GM12878 (cell line): ENCODE results near the gene FAM110A. TPM values are rescaled to one million over a fixed set of nuclear protein-coding genes. Genes with fewer than 3 reads are reported as not detected.

Experiments
- ATAC-seq: fragments of 200-7000 bp; cut with Tn5 transposase; 3 replicates; pipeline ENCODE4 v1.9.1; 2020; ENCODE audit warnings: mild to moderate bottlenecking, moderate library complexity
- BruUV-seq: library from RNA; stranded (reverse); fragments of 400-500 nt; replicated peaks from 2 replicates; lab custom pipeline; 2021; lab: Mats Ljungman, UMichigan
- CTCF ChIA-PET: fragments of 300-600 bp; sonication (Branson Sonifier 250); formaldehyde crosslinking; extraction: SDS; loops from one replicate; lab custom pipeline; 2021; ENCODE audit warnings: inconsistent platforms; lab: Yijun Ruan, JAX
- POLR2A ChIA-PET: fragments of 350-600 bp; formaldehyde crosslinking; extraction: SDS; loops from one replicate; lab custom pipeline; 2021; ENCODE audit warnings: inconsistent platforms; lab: Charles Lee
- RAD21 ChIA-PET: fragments of 300-600 bp; sonication (Branson Sonifier 250); formaldehyde crosslinking; loops from one replicate; lab custom pipeline; 2023; ENCODE audit warnings: antibody characterized with exemption; ENCODE audit not compliant: unreplicated experiment; lab: Charles Lee
- SMC1A ChIA-PET: fragments of 300-600 bp; sonication (Branson Sonifier 250); formaldehyde crosslinking; loops from one replicate; lab custom pipeline; 2023; ENCODE audit not compliant: unreplicated experiment, uncharacterized antibody; lab: Charles Lee
- DNase-seq: peaks from one replicate; pipeline ENCODE4 v3.0.0-alpha.2; 2011; ENCODE audit warnings: low read depth, low spot score
- FAIRE-seq: peaks from 3 replicates; lab custom pipeline; 2011; peaks lifted over from hg19 to GRCh38; lab: Jason Lieb, UNC
- H2AFZ ChIP-seq: 2 replicates; pipeline ENCODE4 v1.6.0; 2011; ENCODE audit warnings: low read depth, low read length, control low read depth; ENCODE audit not compliant: control insufficient read depth
- H3K27ac ChIP-seq: 2 replicates; pipeline ENCODE4 v1.5.1; 2011; ENCODE audit warnings: control low read depth; ENCODE audit not compliant: control insufficient read depth, insufficient read depth
- H3K27me3 ChIP-seq, 2 experiments: replicated peaks in 1 of 2; 2 replicates each; pipeline versions ENCODE4 v1.6.0 to v1.6.1; 2011; ENCODE audit warnings: low read length in 1 of 2; ENCODE audit not compliant: control insufficient read depth in 2 of 2, insufficient read depth in 2 of 2
- H3K36me3 ChIP-seq, 2 experiments: 2 replicates each; pipeline ENCODE4 v1.5.1; 2011; ENCODE audit warnings: low read length in 1 of 2; ENCODE audit not compliant: control insufficient read depth in 2 of 2, insufficient read depth in 2 of 2
- H3K4me1 ChIP-seq: 2 replicates; pipeline ENCODE4 v1.6.1; 2011; ENCODE audit warnings: mild to moderate bottlenecking, low read length, moderate library complexity, mixed read lengths; ENCODE audit not compliant: control insufficient read depth, insufficient read depth
- H3K4me2 ChIP-seq: 2 replicates; pipeline ENCODE4 v1.6.0; 2011; ENCODE audit warnings: control low read depth; ENCODE audit not compliant: control insufficient read depth, insufficient read depth
- H3K4me3 ChIP-seq: fragments of 200-600 bp; sonication (generic); 2 replicates; pipeline ENCODE4 v1.5.1; 2016
- H3K79me2 ChIP-seq: 2 replicates; pipeline ENCODE4 v1.6.0; 2011; ENCODE audit warnings: low read length; ENCODE audit not compliant: control insufficient read depth, insufficient read depth
- H3K9ac ChIP-seq: 2 replicates; pipeline ENCODE4 v1.8.0; 2011; ENCODE audit warnings: low read length, control low read depth, mixed read lengths; ENCODE audit not compliant: control insufficient read depth, insufficient read depth
- H3K9me3 ChIP-seq: replicated peaks from 3 replicates; pipeline ENCODE4 v1.5.1; 2011; ENCODE audit warnings: mild to moderate bottlenecking, low read length; ENCODE audit not compliant: control insufficient read depth, insufficient read depth
- H4K20me1 ChIP-seq: 2 replicates; pipeline ENCODE4 v1.6.0; 2011; ENCODE audit not compliant: control insufficient read depth, insufficient read depth
- ATF3 ChIP-seq: IDR thresholded peaks from 2 replicates; pipeline ENCODE4 v1.6.1; 2011; ENCODE audit warnings: low read depth, mild to moderate bottlenecking, low read length, moderate library complexity, borderline replicate concordance; ENCODE audit errors: extremely low read depth
- BRCA1 ChIP-seq: IDR thresholded peaks from 2 replicates; pipeline ENCODE4 v1.6.1; 2011; ENCODE audit warnings: low read depth, low read length, improper control_type of control experiment
- CEBPB ChIP-seq, 2 experiments: fragments of 150-350 bp in 1 of 2; IDR thresholded peaks; 2 replicates each; pipeline ENCODE4 v1.6.1; 2012 to 2014; ENCODE audit warnings: low read depth in 2 of 2, low read length in 2 of 2, borderline replicate concordance in 1 of 2, inconsistent platforms in 1 of 2
- EZH2 ChIP-seq: IDR thresholded peaks from 2 replicates; pipeline ENCODE4 v1.6.1; 2012; ENCODE audit warnings: low read depth, mild to moderate bottlenecking, control low read depth, inconsistent platforms, low read length, borderline replicate concordance; ENCODE audit not compliant: control insufficient read depth
- KDM1A ChIP-seq: fragments of 200-600 bp; sonication (generic); IDR thresholded peaks from 2 replicates; pipeline ENCODE4 v1.6.1; 2016; ENCODE audit warnings: borderline replicate concordance
- NFYA ChIP-seq: IDR thresholded peaks from 2 replicates; pipeline ENCODE4 v1.6.1; 2011; ENCODE audit warnings: low read depth, mild to moderate bottlenecking, low read length, improper control_type of control experiment, borderline replicate concordance
- NR2C2 ChIP-seq: IDR thresholded peaks from 2 replicates; pipeline ENCODE4 v1.6.1; 2011; ENCODE audit warnings: borderline replicate concordance, low read depth; ENCODE audit not compliant: control insufficient read depth, insufficient read length
- POLR2AphosphoS2 ChIP-seq: IDR thresholded peaks from 2 replicates; pipeline ENCODE4 v1.6.1; 2011; ENCODE audit warnings: low read depth, mild to moderate bottlenecking, low read length, improper control_type of control experiment, moderate library complexity
- RAD21 ChIP-seq: IDR thresholded peaks from 2 replicates; pipeline ENCODE4 v1.6.1; 2011; ENCODE audit warnings: mild to moderate bottlenecking, low read depth, low read length, moderate library complexity; ENCODE audit not compliant: insufficient read depth
- RUNX3 ChIP-seq: IDR thresholded peaks from 2 replicates; pipeline ENCODE4 v1.6.1; 2012; ENCODE audit warnings: low read length, inconsistent platforms
- SMARCA5 ChIP-seq: fragments of 450-650 bp; IDR thresholded peaks from 2 replicates; pipeline ENCODE4 v1.6.1; 2017; ENCODE audit warnings: mild to moderate bottlenecking
- SREBF2 ChIP-seq: IDR thresholded peaks from 2 replicates; pipeline ENCODE4 v1.6.1; 2012; ENCODE audit warnings: mild to moderate bottlenecking, low read length
- STAT1 ChIP-seq: fragments of 450-650 bp; conservative IDR thresholded peaks from 2 replicates; pipeline ENCODE4 v1.6.1; 2014; ENCODE audit warnings: antibody characterized with exemption, mild to moderate bottlenecking
- USF2 ChIP-seq: IDR thresholded peaks from 2 replicates; pipeline ENCODE4 v1.6.1; 2011; ENCODE audit warnings: low read depth, low read length, improper control_type of control experiment, borderline replicate concordance
- ZBTB4 ChIP-seq: fragments of 450-650 bp; formaldehyde crosslinking; IDR thresholded peaks from 2 replicates; pipeline ENCODE4 v1.4.0; 2022; ENCODE audit warnings: mild to moderate bottlenecking, moderate library complexity
- ZNF207 ChIP-seq: fragments of 450-650 bp; IDR thresholded peaks from 2 replicates; pipeline ENCODE4 v1.6.1; 2014; ENCODE audit warnings: antibody characterized with exemption, mild to moderate bottlenecking, borderline replicate concordance
- WGBS: methylation state at CpG from one replicate; pipeline ENCODE4 v1.1.6; 2016; ENCODE audit warnings: low lambda C conversion rate; ENCODE audit not compliant: insufficient replicate concordance, insufficient coverage; ENCODE audit errors: missing lambda C conversion rate; 5-methylcytosine and 5-hydroxymethylcytosine counted together
- in situ Hi-C: fragments of 300-500 bp; cut with MboI; formaldehyde crosslinking; loops from 9 replicates; pipeline ENCODE4 v1.14.3; 2018; ENCODE audit warnings: mixed read lengths
- intact Hi-C: fragments of 100-400 bp; cut with micrococcal nuclease; formaldehyde crosslinking; loops from one replicate; pipeline ENCODE4 v1.14.2; 2022; ENCODE audit not compliant: unreplicated experiment
- polyA plus RNA-seq, 11 experiments: library from polyadenylated mRNA; depleted of rRNA in 4 of 11; unstranded in 6 of 11; stranded (reverse) in 5 of 11; fragments of >200 nt; fragmentation: Nextera tagmentation in 4 of 11; fragmentation: Illumina TruSeq in 1 of 11; extraction: Ambion mirVana in 4 of 11; extraction: Trizol in 1 of 11; gene quantifications; 1 replicate in 1 of 11; 2 replicates in 10 of 11; pipeline versions ENCODE4 v1.2.1 to v1.2.3, GENCODE V29; 2011 to 2016; ENCODE audit warnings: inconsistent platforms in 2 of 11, missing spikeins in 2 of 11, low read depth in 1 of 11
- total RNA-seq, 4 experiments: library from RNA; depleted of rRNA in 3 of 4; stranded (reverse); fragments of >200 nt in 3 of 4; fragmentation: Illumina TruSeq in 1 of 4; extraction: Trizol in 1 of 4; gene quantifications; 2 replicates each; pipeline versions ENCODE4 v1.2.1 to v1.2.3, GENCODE V29; 2013 to 2021

Gene FAM110A
- total and polyA plus RNA-seq, 10 of the 15 experiments (the other 5 are each of a cell fraction or from before 2014, with no cell fraction given), result 1.1 to 14.8 (median 7.4) TPM

GRCh38 chr20:805713-806112, 27.8 kb upstream of the FAM110A start:
- Histone ChIP-seq H3K27ac (no peak overlapping the region), H3K9me3 (no peaks in the 10 kb centered on the region; the same call in 2 of the 3 replicates), H3K4me3 (no peak overlapping the region), H2AFZ (no peak overlapping the region), H4K20me1 (no peaks in the 10 kb centered on the region), H3K36me3 (no peaks in the 10 kb centered on the region), H3K4me1 (no peaks in the 10 kb centered on the region), H3K27me3 (no peaks in the 10 kb centered on the region), H3K4me2 (no peak overlapping the region), H3K79me2 (no peaks in the 10 kb centered on the region), H3K9ac (no peak overlapping the region)
- WGBS, result 0% methylated on average over 1 of the region's 1 CpG
- FAIRE-seq, result no peak
- intact Hi-C loops, result no loop called here
- ChIA-PET CTCF (interaction anchor here (0.9 to 1.8 kb wide), 5 partner anchors 9 to 154 kb away, joined by 3 to 4 read pairs (median 4); no protein-coding TSS in a partner anchor), POLR2A (no interaction called here), RAD21 (no interaction called here), SMC1A (interaction anchor here (1.3 to 1.9 kb wide), 2 partner anchors 9 to 150 kb away, joined by 5 to 7 read pairs; no protein-coding TSS in a partner anchor)
- no peak for DNase-seq
- TF ChIP-seq STAT1 (no peak), SMARCA5 (no peak), KDM1A (no peak), BRCA1 (no peak), CEBPB (IDR thresholded peaks at IDR 0.05; ENCODE audit: borderline replicate concordance in 1 of 2, low read depth in 2 of 2, low read length in 2 of 2) (no peak), POLR2AphosphoS2 (no peak), ZBTB4 (CRISPR knock-in tag) (no peak), ATF3 (no peak), RUNX3 (no peak), EZH2 (no peak), ZNF207 (no peak), NR2C2 (no peak), USF2 (no peak), NFYA (no peak), SREBF2 (no peak), RAD21 (no peak)
- no TSS peak for BruUV-seq
- no peak for ATAC-seq
- in situ Hi-C loops, result no loop called here
